Ovary (tissue), 9 donors: ENCODE results near the gene AAK1. TPM values are rescaled to one million over a fixed set of nuclear protein-coding genes. Genes with fewer than 3 reads are reported as not detected.

ENCODE experiments used
- DNase-seq, 5 donors: peaks; one replicate each; pipeline ENCODE4 v3.0.0-alpha.2; 2019 to 2020
- H3K27ac ChIP-seq, 2 donors: fragments of 200-600 bp; one replicate each; pipeline versions ENCODE4 v1.5.1 to v1.8.0; 2019 to 2022
- H3K27me3 ChIP-seq: fragments of 200-600 bp; one replicate; pipeline ENCODE4 v1.8.0; 2022
- H3K36me3 ChIP-seq: fragments of 200-600 bp; sonication (generic); one replicate; pipeline ENCODE4 v1.5.1; 2019
- H3K4me1 ChIP-seq: one replicate; pipeline ENCODE4 v1.8.1; 2013; ENCODE audit warnings: mild to moderate bottlenecking, moderate library complexity; ENCODE audit not compliant: insufficient read depth
- H3K4me3 ChIP-seq: fragments of 200-600 bp; sonication (generic); one replicate; pipeline ENCODE4 v1.5.1; 2017
- H3K9me3 ChIP-seq, 2 donors: fragments of 200-600 bp in 1 of 2; sonication (generic) in 1 of 2; one replicate each; pipeline versions ENCODE4 v1.5.1 to v1.8.1; 2013 to 2019; ENCODE audit warnings: mild to moderate bottlenecking in 1 of 2, moderate library complexity in 1 of 2
- EP300 ChIP-seq: sonication (generic); formaldehyde crosslinking; IDR thresholded peaks from one replicate; pipeline ENCODE4 v1.6.1; 2017; ENCODE audit warnings: antibody characterized with exemption
- POLR2A ChIP-seq: fragments of 450-650 bp; IDR thresholded peaks from one replicate; pipeline ENCODE4 v1.6.1; 2017; ENCODE audit warnings: antibody characterized with exemption, mild to moderate bottlenecking, moderate library complexity
- WGBS, 3 donors: extraction: QIAGEN DNeasy Blood & Tissue Kit in 1 of 3; methylation state at CpG; one replicate each; pipeline versions ENCODE4 v1.1.5 to v1.1.7; 2013 to 2017; 5-methylcytosine and 5-hydroxymethylcytosine counted together
- intact Hi-C, 4 donors: fragments of 100-400 bp; cut with DNase I; formaldehyde crosslinking; loops; one replicate each; pipeline versions ENCODE4 v1.11.0 to v1.15.1; 2022 to 2023
- polyA plus RNA-seq, 2 donors: library from polyadenylated mRNA; stranded (reverse); fragments of 200-250 nt in 1 of 2; fragments of 350-450 nt in 1 of 2; fragmentation: Illumina TruSeq in 1 of 2; extraction: RNeasy Lipid Tissue Mini Kit (QIAGEN cat#74804) in 1 of 2; gene quantifications; one replicate each; pipeline ENCODE4 v1.2.3, GENCODE V29; 2013 to 2014
- total RNA-seq, 7 donors: library from RNA; depleted of rRNA in 2 of 7; stranded (reverse); fragments of >200 nt in 2 of 7; fragmentation: NEBNext Ultra II Directional in 3 of 7; extraction: Animal tissue kit (Norgen Biotek cat#: 25700) in 3 of 7; gene quantifications; one replicate each; pipeline versions ENCODE4 v1.1.0 to v1.2.4, GENCODE V29; 2016 to 2023
- TF ChIP-seq, protein P1 (sequence below), 3 donors: fragments of 450-650 bp in 2 of 3; fragments of 200-600 bp in 1 of 3; IDR thresholded peaks; one replicate each; pipeline versions ENCODE4 v1.5.1 to v1.8.0; 2016 to 2022; ENCODE audit warnings: antibody characterized with exemption in 3 of 3, mild to moderate bottlenecking in 1 of 3
- donor health status: DM: no; HTN: no; CAD: no; lungs with moderate emphysema.
- donor health status: DM: no; HTN: no; CAD: no.
- donor health status: Bipolar disorder and iron deficiency.
- donor health status: DM: yes; HTN: yes; CAD: no.
- donor health status: DM: no; HTN: no; CAD: no.
- donor health status: DM: yes; HTN: yes; CAD: no.

The AAK1 gene
- total and polyA plus RNA-seq, 9 donors = 7.4 to 53.6 (median 34.3) TPM

DNA sequence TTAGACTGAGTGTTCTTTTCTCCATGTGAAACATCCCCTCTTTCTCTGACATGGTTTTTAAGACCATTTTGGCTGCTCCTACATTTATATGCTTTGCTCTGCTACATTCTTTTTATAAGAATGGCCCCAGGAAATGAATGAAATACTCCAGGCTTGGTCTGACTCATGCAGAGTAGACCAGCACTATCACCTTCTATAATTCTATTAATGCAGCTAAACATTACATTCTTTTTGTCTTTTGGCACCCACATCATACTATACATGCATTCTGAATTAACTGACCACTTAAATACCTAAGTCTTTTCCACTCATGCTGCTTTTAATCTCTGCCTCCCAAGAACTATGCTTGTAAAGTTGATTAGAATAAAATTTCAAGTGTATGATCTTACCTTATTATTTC lies 94.1 kb downstream of the AAK1 start:
- H3K4me1 ChIP-seq = no peaks in the 10 kb centered on the region
- no peak for DNase-seq
- H3K36me3 ChIP-seq = no peaks in the 10 kb centered on the region
- no peak overlapping the region for H3K4me3 ChIP-seq
- no peaks in the 10 kb centered on the region for H3K27me3 ChIP-seq
- H3K9me3 ChIP-seq = no peaks in the 10 kb centered on the region
- intact Hi-C loops = no loop called here
- no peak for TF ChIP-seq POLR2A
- no peak for TF ChIP-seq EP300
- TF ChIP-seq, protein P1, sequence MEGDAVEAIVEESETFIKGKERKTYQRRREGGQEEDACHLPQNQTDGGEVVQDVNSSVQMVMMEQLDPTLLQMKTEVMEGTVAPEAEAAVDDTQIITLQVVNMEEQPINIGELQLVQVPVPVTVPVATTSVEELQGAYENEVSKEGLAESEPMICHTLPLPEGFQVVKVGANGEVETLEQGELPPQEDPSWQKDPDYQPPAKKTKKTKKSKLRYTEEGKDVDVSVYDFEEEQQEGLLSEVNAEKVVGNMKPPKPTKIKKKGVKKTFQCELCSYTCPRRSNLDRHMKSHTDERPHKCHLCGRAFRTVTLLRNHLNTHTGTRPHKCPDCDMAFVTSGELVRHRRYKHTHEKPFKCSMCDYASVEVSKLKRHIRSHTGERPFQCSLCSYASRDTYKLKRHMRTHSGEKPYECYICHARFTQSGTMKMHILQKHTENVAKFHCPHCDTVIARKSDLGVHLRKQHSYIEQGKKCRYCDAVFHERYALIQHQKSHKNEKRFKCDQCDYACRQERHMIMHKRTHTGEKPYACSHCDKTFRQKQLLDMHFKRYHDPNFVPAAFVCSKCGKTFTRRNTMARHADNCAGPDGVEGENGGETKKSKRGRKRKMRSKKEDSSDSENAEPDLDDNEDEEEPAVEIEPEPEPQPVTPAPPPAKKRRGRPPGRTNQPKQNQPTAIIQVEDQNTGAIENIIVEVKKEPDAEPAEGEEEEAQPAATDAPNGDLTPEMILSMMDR (IDR thresholded peaks at IDR 0.05) = no peak
- no peak overlapping the region for H3K27ac ChIP-seq

DNA sequence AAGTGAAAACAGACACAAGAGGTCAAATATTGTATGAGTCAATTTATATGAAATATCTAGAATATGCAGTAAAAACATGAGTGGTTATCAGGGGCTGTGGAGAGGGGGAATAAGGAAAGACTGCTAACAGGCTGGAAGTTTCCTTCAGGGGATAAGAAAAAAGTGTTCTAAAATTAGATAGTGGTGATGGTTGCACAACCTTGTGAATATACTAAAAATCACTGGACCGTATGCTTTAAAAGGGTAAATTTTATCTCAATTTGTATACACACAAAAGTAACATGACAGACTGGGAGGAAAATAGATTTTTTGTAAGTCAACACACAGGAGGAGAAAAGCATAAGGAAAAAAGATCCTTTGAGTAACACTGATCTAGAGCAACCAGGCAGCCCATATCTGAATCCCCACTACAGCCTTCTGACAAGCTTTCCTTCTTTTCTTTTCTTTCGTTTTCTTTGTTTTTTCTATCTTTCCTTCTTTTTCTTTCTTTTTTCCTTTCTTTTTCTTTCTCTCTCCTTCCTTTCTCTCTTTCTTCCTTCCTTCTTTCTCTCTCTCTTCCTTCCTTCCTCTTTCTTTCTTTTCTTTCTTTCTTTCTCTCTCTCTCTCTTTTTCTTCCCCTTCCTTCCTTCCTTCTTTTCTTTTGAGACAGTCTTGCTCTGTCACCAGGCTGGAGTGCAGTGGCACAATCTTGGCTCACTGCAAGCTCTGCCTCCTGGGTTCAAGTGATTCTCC lies 95.4 kb downstream of the AAK1 start:
- Histone ChIP-seq H3K36me3 (no peaks in the 10 kb centered on the region), H3K4me1 (no peaks in the 10 kb centered on the region), H3K27me3 (no peaks in the 10 kb centered on the region), H3K4me3 (no peak overlapping the region), H3K9me3 (no peaks in the 10 kb centered on the region), H3K27ac (no peak overlapping the region)
- DNase-seq = no peak
- intact Hi-C loops = no loop called here
- TF ChIP-seq EP300 (no peak), POLR2A (no peak)
- TF ChIP-seq, protein P1 (IDR thresholded peaks at IDR 0.05) = no peak
- WGBS, 3 donors = 50 to 59% (median 58%) methylated on average over 2 of the region's 2 CpGs

DNA sequence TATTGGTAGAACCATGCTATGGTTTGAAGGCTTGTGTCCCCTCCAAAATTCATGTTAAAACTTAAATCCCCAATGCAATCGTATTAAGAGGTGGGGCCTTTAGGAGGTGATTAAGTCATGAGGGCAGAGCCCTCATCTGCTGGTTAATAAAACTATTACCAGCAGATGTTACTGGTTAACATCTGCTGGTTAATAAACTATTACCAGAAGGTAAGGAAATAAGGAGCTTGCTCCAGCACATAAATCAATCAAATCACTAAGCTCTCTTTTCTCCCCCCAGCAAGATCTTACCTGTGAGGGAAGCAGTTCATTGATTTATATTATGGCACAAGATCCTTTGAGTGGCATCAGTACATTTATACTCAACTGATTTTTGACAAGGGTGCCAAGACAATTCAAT lies 96.9 kb downstream of the AAK1 start:
- H3K4me1 ChIP-seq = no peaks in the 10 kb centered on the region
- no peak for DNase-seq
- intact Hi-C loops = no loop called here
- no peaks in the 10 kb centered on the region for H3K36me3 ChIP-seq
- H3K27ac ChIP-seq = no peak overlapping the region
- H3K9me3 ChIP-seq = no peaks in the 10 kb centered on the region
- no peak overlapping the region for H3K4me3 ChIP-seq
- no peaks in the 10 kb centered on the region for H3K27me3 ChIP-seq
- WGBS, 3 donors = 97 to 98% (median 98%) methylated on average over 1 of the region's 1 CpG
- TF ChIP-seq, protein P1 (IDR thresholded peaks at IDR 0.05) = no peak
- TF ChIP-seq EP300 (no peak), POLR2A (no peak)

DNA sequence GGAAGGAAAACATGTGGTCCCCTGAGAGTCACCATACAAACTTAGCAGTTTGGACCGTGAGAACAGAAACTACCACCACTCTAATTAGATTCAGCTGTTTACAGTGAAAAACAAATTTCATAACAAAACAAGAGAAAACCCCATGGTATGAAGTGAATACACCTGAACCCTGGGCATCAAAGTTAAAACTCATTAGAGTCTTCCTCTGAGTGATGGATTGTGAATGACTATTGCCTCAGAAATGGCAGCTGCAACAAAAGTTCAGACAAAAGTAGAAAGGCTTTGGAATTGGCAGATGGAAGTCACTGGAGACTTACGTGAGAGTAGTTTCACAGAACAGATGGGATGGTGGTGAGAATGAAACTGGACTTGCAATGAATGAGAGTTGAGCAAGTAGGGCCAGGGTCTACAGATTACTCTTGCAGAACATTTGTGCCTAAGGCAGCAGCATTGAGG lies 98.0 kb downstream of the AAK1 start:
- Histone ChIP-seq H3K36me3 (no peaks in the 10 kb centered on the region), H3K27me3 (no peaks in the 10 kb centered on the region), H3K27ac (no peak overlapping the region), H3K4me1 (no peaks in the 10 kb centered on the region), H3K4me3 (no peak overlapping the region), H3K9me3 (no peaks in the 10 kb centered on the region)
- no peak for TF ChIP-seq POLR2A
- TF ChIP-seq, protein P1 (IDR thresholded peaks at IDR 0.05) = no peak
- no peak for TF ChIP-seq EP300
- WGBS, 3 donors = 72 to 82% (median 80%) methylated on average over 2 of the region's 2 CpGs
- intact Hi-C loops = no loop called here
- no peak for DNase-seq
